K562 (cell line): ENCODE results near the gene FAM200A. TPM values are rescaled to one million over a fixed set of nuclear protein-coding genes. Genes with fewer than 3 reads are reported as not detected.

Source experiments
- KLF10 ChIP-seq: fragments of 250-450 bp; sonication (Bioruptor Pico); IDR thresholded peaks from 2 replicates; pipeline ENCODE4 v1.6.1; 2021; ENCODE audit warnings: matching md5 sums
- NCOA6 ChIP-seq: fragments of 450-650 bp; IDR thresholded peaks from 2 replicates; pipeline ENCODE4 v1.6.1; 2017; ENCODE audit warnings: mild to moderate bottlenecking
- RBBP5 ChIP-seq: fragments of 200-600 bp; sonication (generic); IDR thresholded peaks from 2 replicates; pipeline ENCODE4 v1.6.1; 2012; ENCODE audit warnings: borderline replicate concordance, mild to moderate bottlenecking, low read length, control low read depth, inconsistent platforms; ENCODE audit not compliant: insufficient read depth, poor library complexity, severe bottlenecking
- ZNF561 ChIP-seq: fragments of 450-650 bp; formaldehyde crosslinking; conservative IDR thresholded peaks from 2 replicates; pipeline ENCODE4 v1.4.0; 2020; ENCODE audit warnings: mild to moderate bottlenecking, moderate library complexity
- polyA plus RNA-seq, 8 experiments: library from polyadenylated mRNA; depleted of rRNA in 4 of 8; stranded (reverse) in 5 of 8; unstranded in 3 of 8; fragments of >200 nt; fragmentation: Nextera tagmentation in 2 of 8; fragmentation: Illumina TruSeq in 1 of 8; extraction: Ambion mirVana in 2 of 8; extraction: Trizol in 1 of 8; gene quantifications; 2 replicates each; pipeline versions ENCODE4 v1.2.1 to v1.2.3, GENCODE V29; 2011 to 2014; ENCODE audit warnings: inconsistent platforms in 1 of 8, missing spikeins in 1 of 8
- total RNA-seq, 7 experiments: library from RNA; depleted of rRNA in 6 of 7; stranded (reverse); fragments of >200 nt in 6 of 7; fragmentation: Illumina TruSeq in 2 of 7; extraction: Trizol in 2 of 7; gene quantifications; 2 replicates each; pipeline versions ENCODE4 v1.2.1 to v1.2.3, GENCODE V29; 2011 to 2021; ENCODE audit warnings: low replicate concordance in 1 of 7
- TF ChIP-seq, protein P1 (sequence below): sonication (generic); formaldehyde crosslinking; IDR thresholded peaks from 2 replicates; pipeline ENCODE4 v1.8.1; 2023; ENCODE audit warnings: mild to moderate bottlenecking, missing genetic modification reagents
- TF ChIP-seq, protein P2 (sequence below): fragments of 450-650 bp; IDR thresholded peaks from 2 replicates; pipeline ENCODE4 v1.6.1; 2016; ENCODE audit warnings: low read depth, mild to moderate bottlenecking, moderate library complexity
- TF ChIP-seq, protein P3 (sequence below): fragments of 250-450 bp; sonication (Bioruptor Pico); IDR thresholded peaks from 2 replicates; pipeline ENCODE4 v1.6.1; 2021; ENCODE audit warnings: mild to moderate bottlenecking
- TF ChIP-seq, protein P4 (sequence below): sonication (generic); formaldehyde crosslinking; IDR thresholded peaks from 2 replicates; pipeline ENCODE4 v1.8.0; 2022; ENCODE audit warnings: mild to moderate bottlenecking, missing genetic modification reagents

FAM200A gene
- total and polyA plus RNA-seq, 9 of the 15 experiments (the other 6 are each of a cell fraction or from before 2014, with no cell fraction given) = 3.3 to 11.2 (median 8.3) TPM

DNA sequence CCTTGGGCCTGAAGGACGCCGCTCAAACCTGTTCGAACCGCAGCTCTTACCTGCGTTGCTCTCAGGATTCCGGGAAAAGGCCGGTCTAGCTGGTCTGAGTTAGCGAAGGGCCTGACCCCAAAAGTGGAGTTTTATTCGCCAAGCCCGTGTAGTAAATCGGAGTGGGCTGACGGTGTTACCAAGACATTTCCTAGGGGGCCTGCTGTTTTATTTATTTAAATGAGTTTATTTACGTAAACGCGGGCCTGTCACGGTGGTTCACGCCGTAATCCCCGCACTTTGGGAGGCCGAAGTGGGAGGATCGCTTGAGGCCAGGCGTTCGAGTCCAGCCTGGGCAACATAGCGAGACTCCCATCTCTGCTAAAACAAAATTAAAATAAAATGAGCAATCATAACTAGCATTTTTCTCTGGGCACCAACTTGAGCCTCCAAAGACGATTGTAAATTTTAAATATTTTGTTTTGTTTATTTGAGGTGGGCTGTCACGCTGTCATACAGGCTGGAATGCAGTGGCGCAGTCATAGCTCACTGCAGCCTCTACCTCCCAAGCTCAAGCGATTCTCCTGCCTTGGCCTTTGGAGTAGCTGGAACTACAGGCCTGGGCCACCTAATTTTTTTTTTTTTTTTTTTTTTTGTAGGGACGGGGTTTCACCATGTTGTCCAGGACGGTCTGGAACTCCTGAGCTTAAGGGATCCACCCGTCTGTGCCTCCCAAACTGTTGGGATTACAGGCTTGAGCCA is 7.4 kb upstream of the FAM200A start (continued):
- TF ChIP-seq, protein P1, sequence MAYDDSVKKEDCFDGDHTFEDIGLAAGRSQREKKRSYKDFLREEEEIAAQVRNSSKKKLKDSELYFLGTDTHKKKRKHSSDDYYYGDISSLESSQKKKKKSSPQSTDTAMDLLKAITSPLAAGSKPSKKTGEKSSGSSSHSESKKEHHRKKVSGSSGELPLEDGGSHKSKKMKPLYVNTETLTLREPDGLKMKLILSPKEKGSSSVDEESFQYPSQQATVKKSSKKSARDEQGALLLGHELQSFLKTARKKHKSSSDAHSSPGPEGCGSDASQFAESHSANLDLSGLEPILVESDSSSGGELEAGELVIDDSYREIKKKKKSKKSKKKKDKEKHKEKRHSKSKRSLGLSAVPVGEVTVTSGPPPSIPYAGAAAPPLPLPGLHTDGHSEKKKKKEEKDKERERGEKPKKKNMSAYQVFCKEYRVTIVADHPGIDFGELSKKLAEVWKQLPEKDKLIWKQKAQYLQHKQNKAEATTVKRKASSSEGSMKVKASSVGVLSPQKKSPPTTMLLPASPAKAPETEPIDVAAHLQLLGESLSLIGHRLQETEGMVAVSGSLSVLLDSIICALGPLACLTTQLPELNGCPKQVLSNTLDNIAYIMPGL (CRISPR knock-in tag) = no peak
- TF ChIP-seq RBBP5 (peak; percentile 47), NCOA6 (no peak), ZNF561 (CRISPR knock-in tag) (no peak), KLF10 (CRISPR knock-in tag) (no peak)
- TF ChIP-seq, protein P2, sequence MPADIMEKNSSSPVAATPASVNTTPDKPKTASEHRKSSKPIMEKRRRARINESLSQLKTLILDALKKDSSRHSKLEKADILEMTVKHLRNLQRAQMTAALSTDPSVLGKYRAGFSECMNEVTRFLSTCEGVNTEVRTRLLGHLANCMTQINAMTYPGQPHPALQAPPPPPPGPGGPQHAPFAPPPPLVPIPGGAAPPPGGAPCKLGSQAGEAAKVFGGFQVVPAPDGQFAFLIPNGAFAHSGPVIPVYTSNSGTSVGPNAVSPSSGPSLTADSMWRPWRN = peak; percentile 48; the same call in 1 of the 2 replicates
- TF ChIP-seq, protein P3, sequence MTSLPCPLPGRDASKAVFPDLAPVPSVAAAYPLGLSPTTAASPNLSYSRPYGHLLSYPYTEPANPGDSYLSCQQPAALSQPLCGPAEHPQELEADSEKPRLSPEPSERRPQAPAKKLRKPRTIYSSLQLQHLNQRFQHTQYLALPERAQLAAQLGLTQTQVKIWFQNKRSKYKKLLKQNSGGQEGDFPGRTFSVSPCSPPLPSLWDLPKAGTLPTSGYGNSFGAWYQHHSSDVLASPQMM (CRISPR knock-in tag) = no peak
- TF ChIP-seq, protein P4, sequence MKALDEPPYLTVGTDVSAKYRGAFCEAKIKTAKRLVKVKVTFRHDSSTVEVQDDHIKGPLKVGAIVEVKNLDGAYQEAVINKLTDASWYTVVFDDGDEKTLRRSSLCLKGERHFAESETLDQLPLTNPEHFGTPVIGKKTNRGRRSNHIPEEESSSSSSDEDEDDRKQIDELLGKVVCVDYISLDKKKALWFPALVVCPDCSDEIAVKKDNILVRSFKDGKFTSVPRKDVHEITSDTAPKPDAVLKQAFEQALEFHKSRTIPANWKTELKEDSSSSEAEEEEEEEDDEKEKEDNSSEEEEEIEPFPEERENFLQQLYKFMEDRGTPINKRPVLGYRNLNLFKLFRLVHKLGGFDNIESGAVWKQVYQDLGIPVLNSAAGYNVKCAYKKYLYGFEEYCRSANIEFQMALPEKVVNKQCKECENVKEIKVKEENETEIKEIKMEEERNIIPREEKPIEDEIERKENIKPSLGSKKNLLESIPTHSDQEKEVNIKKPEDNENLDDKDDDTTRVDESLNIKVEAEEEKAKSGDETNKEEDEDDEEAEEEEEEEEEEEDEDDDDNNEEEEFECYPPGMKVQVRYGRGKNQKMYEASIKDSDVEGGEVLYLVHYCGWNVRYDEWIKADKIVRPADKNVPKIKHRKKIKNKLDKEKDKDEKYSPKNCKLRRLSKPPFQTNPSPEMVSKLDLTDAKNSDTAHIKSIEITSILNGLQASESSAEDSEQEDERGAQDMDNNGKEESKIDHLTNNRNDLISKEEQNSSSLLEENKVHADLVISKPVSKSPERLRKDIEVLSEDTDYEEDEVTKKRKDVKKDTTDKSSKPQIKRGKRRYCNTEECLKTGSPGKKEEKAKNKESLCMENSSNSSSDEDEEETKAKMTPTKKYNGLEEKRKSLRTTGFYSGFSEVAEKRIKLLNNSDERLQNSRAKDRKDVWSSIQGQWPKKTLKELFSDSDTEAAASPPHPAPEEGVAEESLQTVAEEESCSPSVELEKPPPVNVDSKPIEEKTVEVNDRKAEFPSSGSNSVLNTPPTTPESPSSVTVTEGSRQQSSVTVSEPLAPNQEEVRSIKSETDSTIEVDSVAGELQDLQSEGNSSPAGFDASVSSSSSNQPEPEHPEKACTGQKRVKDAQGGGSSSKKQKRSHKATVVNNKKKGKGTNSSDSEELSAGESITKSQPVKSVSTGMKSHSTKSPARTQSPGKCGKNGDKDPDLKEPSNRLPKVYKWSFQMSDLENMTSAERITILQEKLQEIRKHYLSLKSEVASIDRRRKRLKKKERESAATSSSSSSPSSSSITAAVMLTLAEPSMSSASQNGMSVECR (CRISPR knock-in tag) = no peak
